HepG2 (cell line): ENCODE results near the gene TGM6. TPM values are rescaled to one million over a fixed set of nuclear protein-coding genes. Genes with fewer than 3 reads are reported as not detected.

Experiments
- ATAC-seq: fragments of 200-7000 bp; cut with Tn5 transposase; 3 replicates; pipeline ENCODE4 v1.9.1; 2020; ENCODE audit warnings: mild to moderate bottlenecking, moderate library complexity
- BruUV-seq: library from RNA; stranded (reverse); fragments of 400-500 nt; replicated peaks from 2 replicates; lab custom pipeline; 2021; lab: Mats Ljungman, UMichigan
- CTCF ChIA-PET: fragments of 300-600 bp; formaldehyde crosslinking; extraction: SDS; loops from one replicate; lab custom pipeline; 2021; ENCODE audit warnings: low total read pairs, inconsistent platforms, low intra/inter-chr PET ratio; lab: Yijun Ruan, JAX
- POLR2A ChIA-PET: fragments of 350-600 bp; sonication (Branson Sonifier 250); formaldehyde crosslinking; loops from one replicate; lab custom pipeline; 2020; ENCODE audit warnings: antibody characterized with exemption, inconsistent platforms; lab: Yijun Ruan, JAX
- DNase-seq: peaks from one replicate; pipeline ENCODE4 v3.0.0-alpha.2; 2015; ENCODE audit warnings: low spot score
- FAIRE-seq: peaks from 3 replicates; lab custom pipeline; 2011; peaks lifted over from hg19 to GRCh38; lab: Jason Lieb, UNC
- H2AFZ ChIP-seq: one replicate; pipeline ENCODE4 v1.6.1; 2011; ENCODE audit warnings: low read length, inconsistent platforms
- H3K27ac ChIP-seq: fragments of 300-600 bp; 3 replicates; pipeline ENCODE4 v1.8.0; 2011; ENCODE audit warnings: mixed run types, mild to moderate bottlenecking, mixed read lengths, low read length, inconsistent platforms; ENCODE audit not compliant: insufficient read depth; ENCODE audit errors: extremely low read length
- H3K27me3 ChIP-seq, 2 experiments: fragments of 200-600 bp in 1 of 2; 2 replicates in 1 of 2; 3 replicates in 1 of 2; pipeline versions ENCODE4 v1.6.0 to v1.8.0; 2011; ENCODE audit warnings: low read length in 2 of 2, mild to moderate bottlenecking in 2 of 2, moderate library complexity in 2 of 2, inconsistent platforms in 1 of 2; ENCODE audit not compliant: insufficient read depth in 2 of 2, control insufficient read depth in 1 of 2
- H3K36me3 ChIP-seq, 2 experiments: fragments of 200-600 bp in 1 of 2; replicated peaks in 1 of 2; 2 replicates in 1 of 2; 3 replicates in 1 of 2; pipeline versions ENCODE4 v1.5.1 to v1.8.0; 2011; ENCODE audit warnings: low read length in 2 of 2, inconsistent platforms in 1 of 2; ENCODE audit not compliant: insufficient read depth in 2 of 2, control insufficient read depth in 1 of 2
- H3K4me1 ChIP-seq: 2 replicates; pipeline ENCODE4 v1.5.1; 2012; ENCODE audit warnings: low read length, inconsistent platforms; ENCODE audit not compliant: insufficient read depth
- H3K4me2 ChIP-seq: 2 replicates; pipeline ENCODE4 v1.6.0; 2011; ENCODE audit warnings: low read depth, low read length, inconsistent platforms
- H3K4me3 ChIP-seq, 3 experiments: fragments of 200-600 bp in 1 of 3; sonication (generic), shearing (Covaris generic) in 1 of 3; replicated peaks in 1 of 3; 2 replicates each; pipeline ENCODE4 v1.5.1; 2011 to 2016; ENCODE audit warnings: low read length in 3 of 3, inconsistent platforms in 2 of 3, low read depth in 2 of 3, mild to moderate bottlenecking in 2 of 3, control low read depth in 1 of 3, mixed read lengths in 1 of 3; ENCODE audit not compliant: insufficient read depth in 1 of 3
- H3K79me2 ChIP-seq: one replicate; pipeline ENCODE4 v1.6.1; 2011; ENCODE audit warnings: low read length, inconsistent platforms; ENCODE audit not compliant: insufficient read depth
- H3K9ac ChIP-seq: 2 replicates; pipeline ENCODE4 v1.6.0; 2011; ENCODE audit warnings: mild to moderate bottlenecking, low read depth, low read length, inconsistent platforms; ENCODE audit not compliant: insufficient read depth
- H3K9me3 ChIP-seq: 2 replicates; pipeline ENCODE4 v1.5.1; 2012; ENCODE audit warnings: mild to moderate bottlenecking, low read length
- H4K20me1 ChIP-seq: 2 replicates; pipeline ENCODE4 v1.6.0; 2011; ENCODE audit warnings: inconsistent platforms, mild to moderate bottlenecking, low read length, moderate library complexity; ENCODE audit not compliant: insufficient read depth
- MAFF ChIP-seq: IDR thresholded peaks from 2 replicates; pipeline ENCODE4 v1.6.1; 2011; ENCODE audit warnings: low read depth, low read length, improper control_type of control experiment
- RNF2 ChIP-seq: fragments of 450-650 bp; conservative IDR thresholded peaks from 2 replicates; pipeline ENCODE4 v1.6.1; 2016; ENCODE audit warnings: low read depth
- ZNF382 ChIP-seq: sonication (generic); formaldehyde crosslinking; IDR thresholded peaks from 2 replicates; pipeline ENCODE4 v1.5.0; 2020; ENCODE audit warnings: missing genetic modification reagents, mild to moderate bottlenecking, borderline replicate concordance
- ZNF737 ChIP-seq: sonication (generic); formaldehyde crosslinking; IDR thresholded peaks from 2 replicates; pipeline ENCODE4 v1.5.0; 2020; ENCODE audit warnings: missing genetic modification reagents, mild to moderate bottlenecking, borderline replicate concordance
- WGBS: methylation state at CpG from one replicate; pipeline ENCODE4 v1.1.6; 2017; ENCODE audit warnings: low lambda C conversion rate; 5-methylcytosine and 5-hydroxymethylcytosine counted together
- in situ Hi-C: cut with HindIII; loops from 2 replicates; pipeline ENCODE4 v1.10.0; 2017; ENCODE audit warnings: low pct_unique_long_range_greater_than_20kb; ENCODE audit not compliant: extremely low pct_ligation_motif_present
- intact Hi-C: fragments of 100-400 bp; cut with micrococcal nuclease; formaldehyde crosslinking; loops from one replicate; pipeline ENCODE4 v1.10.0; 2022; ENCODE audit not compliant: unreplicated experiment
- polyA plus RNA-seq, 8 experiments: library from polyadenylated mRNA; depleted of rRNA in 3 of 8; stranded (reverse) in 7 of 8; unstranded in 1 of 8; fragments of >200 nt; fragmentation: Illumina TruSeq in 4 of 8; extraction: Trizol in 4 of 8; gene quantifications; 2 replicates each; pipeline versions ENCODE4 v1.2.1 to v1.2.3, GENCODE V29; 2011 to 2016; ENCODE audit warnings: low read depth in 4 of 8, missing spikeins in 1 of 8, mixed read lengths in 1 of 8; ENCODE audit not compliant: insufficient read depth in 1 of 8
- total RNA-seq, 5 experiments: library from RNA; depleted of rRNA; stranded (reverse); fragments of >200 nt; fragmentation: Illumina TruSeq; extraction: Trizol; gene quantifications; 2 replicates each; pipeline ENCODE4 v1.2.3, GENCODE V29; 2016; ENCODE audit warnings: low read depth in 1 of 5
- TF ChIP-seq, protein P1 (sequence below): sonication (generic); formaldehyde crosslinking; IDR thresholded peaks from 2 replicates; pipeline ENCODE4 v1.8.1; 2023; ENCODE audit warnings: mild to moderate bottlenecking, missing genetic modification reagents
- TF ChIP-seq, protein P2 (sequence below): sonication (generic); formaldehyde crosslinking; IDR thresholded peaks from 2 replicates; pipeline ENCODE4 v1.8.1; 2022; ENCODE audit warnings: mild to moderate bottlenecking, missing genetic modification reagents

TGM6 gene
- total and polyA plus RNA-seq, 2 of the 13 experiments (the other 11 are each of a cell fraction or from before 2014, with no cell fraction given) = not detected

DNA sequence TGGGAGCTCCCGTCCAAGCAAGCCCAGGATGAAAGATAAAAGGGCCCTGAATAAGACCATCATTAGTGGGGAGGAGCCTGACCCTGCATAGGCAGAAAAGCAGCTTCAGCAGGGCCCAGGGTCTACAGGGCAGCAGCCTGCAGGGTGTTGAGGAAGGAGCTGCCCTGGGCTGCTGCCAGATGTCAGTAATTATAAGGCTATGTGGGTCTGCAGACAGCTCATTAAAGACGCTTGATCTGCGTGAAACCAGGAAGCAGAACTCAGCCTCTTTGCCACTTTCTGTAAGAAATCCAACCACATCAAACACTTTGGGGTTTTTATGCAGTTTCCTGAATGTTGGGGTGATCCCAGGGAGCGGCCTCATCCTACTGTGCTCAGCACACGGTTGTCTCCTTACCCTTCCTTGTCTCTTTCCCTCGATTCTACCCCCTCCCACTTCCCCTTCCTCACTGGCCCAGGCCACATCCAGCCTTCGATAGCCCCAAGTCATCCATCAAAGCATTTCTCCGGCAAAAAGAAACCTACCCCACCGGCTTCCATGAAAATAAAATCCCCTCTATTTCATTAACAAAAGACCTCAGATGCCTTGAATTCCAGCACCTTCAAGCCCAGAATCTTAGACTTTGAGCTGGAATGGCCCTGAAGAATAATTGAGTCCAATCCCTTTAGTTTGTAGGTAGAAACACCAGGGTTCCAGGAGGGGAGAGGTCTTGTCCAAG is 1.0 kb upstream of the TGM6 start:
- Histone ChIP-seq H3K9me3 (no peaks in the 10 kb centered on the region), H2AFZ (no peak overlapping the region), H3K36me3 (no peaks in the 10 kb centered on the region), H3K4me3 (no peak overlapping the region), H3K27ac (no peak overlapping the region)
- no peak for ATAC-seq
- POLR2A ChIA-PET = no interaction called here
- DNase-seq = no peak
- intact Hi-C loops = no loop called here
- CTCF ChIA-PET = no interaction called here
- no peak for TF ChIP-seq MAFF
- TF ChIP-seq, protein P1, sequence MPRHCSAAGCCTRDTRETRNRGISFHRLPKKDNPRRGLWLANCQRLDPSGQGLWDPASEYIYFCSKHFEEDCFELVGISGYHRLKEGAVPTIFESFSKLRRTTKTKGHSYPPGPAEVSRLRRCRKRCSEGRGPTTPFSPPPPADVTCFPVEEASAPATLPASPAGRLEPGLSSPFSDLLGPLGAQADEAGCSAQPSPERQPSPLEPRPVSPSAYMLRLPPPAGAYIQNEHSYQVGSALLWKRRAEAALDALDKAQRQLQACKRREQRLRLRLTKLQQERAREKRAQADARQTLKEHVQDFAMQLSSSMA (CRISPR knock-in tag) = no peak
- no peak for TF ChIP-seq ZNF382 (CRISPR knock-in tag)
- TF ChIP-seq ZNF737 = no peak
- TF ChIP-seq, protein P2, sequence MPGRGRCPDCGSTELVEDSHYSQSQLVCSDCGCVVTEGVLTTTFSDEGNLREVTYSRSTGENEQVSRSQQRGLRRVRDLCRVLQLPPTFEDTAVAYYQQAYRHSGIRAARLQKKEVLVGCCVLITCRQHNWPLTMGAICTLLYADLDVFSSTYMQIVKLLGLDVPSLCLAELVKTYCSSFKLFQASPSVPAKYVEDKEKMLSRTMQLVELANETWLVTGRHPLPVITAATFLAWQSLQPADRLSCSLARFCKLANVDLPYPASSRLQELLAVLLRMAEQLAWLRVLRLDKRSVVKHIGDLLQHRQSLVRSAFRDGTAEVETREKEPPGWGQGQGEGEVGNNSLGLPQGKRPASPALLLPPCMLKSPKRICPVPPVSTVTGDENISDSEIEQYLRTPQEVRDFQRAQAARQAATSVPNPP = no peak
- TF ChIP-seq RNF2 = no peak
- TF ChIP-seq, all 625 proteins: peak for 0
- BruUV-seq = no TSS peak
- Histone ChIP-seq H4K20me1 (no peaks in the 10 kb centered on the region), H3K27me3 (peaks cover 2 to 6% of the 10 kb centered on the region in 2 experiments; a peak in 4 of 5 replicates), H3K79me2 (no peaks in the 10 kb centered on the region), H3K4me1 (no peaks in the 10 kb centered on the region), H3K9ac (no peak overlapping the region), H3K4me2 (no peak overlapping the region)
- FAIRE-seq = no peak
- WGBS = 26% methylated on average over 8 of the region's 9 CpGs
- in situ Hi-C loops = no loop called here
